Measurements from ENCODE around the gene B3GAT1.

DNA sequence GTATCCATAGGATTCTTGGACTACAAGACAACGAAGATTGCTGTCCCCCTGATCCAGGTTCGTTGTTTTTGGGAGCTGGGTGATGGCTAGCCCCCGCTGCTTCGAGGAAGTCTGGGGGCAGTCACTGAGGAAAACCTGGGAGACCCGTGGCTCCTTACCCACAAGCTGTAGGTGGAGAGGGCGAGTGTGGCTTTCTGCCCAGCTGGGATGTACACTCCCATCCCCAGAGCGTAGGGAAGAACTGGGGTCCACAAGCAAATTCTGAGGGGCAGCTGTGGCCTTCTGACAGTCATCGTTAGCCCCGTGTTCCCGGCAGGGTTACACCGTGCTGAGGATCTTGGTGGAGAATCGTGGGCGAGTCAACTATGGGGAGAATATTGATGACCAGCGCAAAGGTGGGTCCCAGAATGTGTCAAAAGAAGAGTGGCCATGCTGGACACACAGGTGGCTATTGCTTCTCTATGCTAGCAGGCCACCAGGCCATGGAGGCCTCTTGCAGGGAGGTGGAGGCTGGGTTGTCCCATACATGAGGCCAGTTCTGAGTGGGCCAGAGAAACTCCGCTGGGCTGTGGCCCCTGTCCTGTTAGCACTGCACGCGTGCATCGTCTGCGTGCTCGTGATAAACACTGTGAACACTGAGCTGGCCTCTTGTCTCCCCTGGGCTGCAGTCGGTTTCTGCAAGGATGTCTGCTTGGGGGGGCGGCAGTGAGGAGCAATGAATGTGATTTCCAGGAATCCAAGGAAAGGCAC, 40.4 kb downstream of the B3GAT1 start:
- TF ChIP-seq POLR2AphosphoS5 (IDR thresholded peaks at IDR 0.05; ENCODE audit: low read depth, low read length) (no peak), POLR2A (IDR thresholded peaks at IDR 0.05; ENCODE audit: low read depth, low read length) (no peak), TAF1 (IDR thresholded peaks at IDR 0.05; ENCODE audit: borderline replicate concordance, low read depth, low read length) (no peak)
